Upper lobe of left lung (tissue), 6 donors: ENCODE data around the gene MBP. TPM values are rescaled to one million over a fixed set of nuclear protein-coding genes. Genes with fewer than 3 reads are reported as not detected.

ENCODE experiments used
- ATAC-seq, 2 donors: fragments of 200-7000 bp; cut with Tn5 transposase; one replicate each; pipeline ENCODE4 v1.9.1; 2022; ENCODE audit warnings: mild to moderate bottlenecking in 2 of 2, moderate library complexity in 2 of 2; ENCODE audit not compliant: low FRiP score in 2 of 2
- DNase-seq, 2 donors: peaks; one replicate each; pipeline ENCODE4 v3.0.0-alpha.2; 2019 to 2020
- H3K27ac ChIP-seq, 4 donors: fragments of 200-600 bp; sonication (generic); one replicate each; pipeline ENCODE4 v1.5.1; 2016 to 2019
- H3K27me3 ChIP-seq, 4 donors: fragments of 200-600 bp; sonication (generic); one replicate each; pipeline ENCODE4 v1.5.1; 2017 to 2019
- H3K36me3 ChIP-seq, 4 donors: fragments of 200-600 bp; sonication (generic); one replicate each; pipeline ENCODE4 v1.5.1; 2016 to 2019
- H3K4me1 ChIP-seq, 4 donors: fragments of 200-600 bp; sonication (generic); one replicate each; pipeline ENCODE4 v1.5.1; 2018 to 2019
- H3K4me3 ChIP-seq, 4 donors: fragments of 200-600 bp; sonication (generic); one replicate each; pipeline ENCODE4 v1.5.1; 2017 to 2019; ENCODE audit warnings: mild to moderate bottlenecking in 2 of 4, moderate library complexity in 1 of 4
- H3K9me3 ChIP-seq, 4 donors: fragments of 200-600 bp; sonication (generic); one replicate each; pipeline ENCODE4 v1.5.1; 2018 to 2019
- EP300 ChIP-seq, 4 donors: sonication (generic); formaldehyde crosslinking; IDR thresholded peaks; one replicate each; pipeline ENCODE4 v1.5.1; 2017; ENCODE audit warnings: antibody characterized with exemption in 4 of 4, control low read depth in 2 of 4
- POLR2A ChIP-seq, 4 donors: fragments of 450-650 bp; IDR thresholded peaks; one replicate each; pipeline ENCODE4 v1.5.1; 2016 to 2017; ENCODE audit warnings: antibody characterized with exemption in 4 of 4, mild to moderate bottlenecking in 2 of 4
- POLR2AphosphoS5 ChIP-seq, 2 donors: sonication (generic); formaldehyde crosslinking; IDR thresholded peaks; one replicate each; pipeline ENCODE4 v1.5.1; 2017; ENCODE audit warnings: antibody characterized with exemption in 2 of 2
- WGBS, 2 donors: methylation state at CpG; one replicate each; pipeline ENCODE4 v1.1.5; 2017 to 2018; 5-methylcytosine and 5-hydroxymethylcytosine counted together
- total RNA-seq, 6 donors: library from RNA; depleted of rRNA in 4 of 6; stranded (reverse); fragments of >200 nt in 4 of 6; gene quantifications; one replicate each; pipeline versions ENCODE4 v1.1.0 to v1.2.1, GENCODE V29; 2016 to 2021
- TF ChIP-seq, protein P1 (sequence below), 6 experiments: fragments of 450-650 bp in 4 of 6; fragments of 200-600 bp in 2 of 6; sonication (generic) in 2 of 6; IDR thresholded peaks; one replicate each; pipeline ENCODE4 v1.5.1; 2016 to 2019; ENCODE audit warnings: antibody characterized with exemption in 6 of 6
- donor health status: DM: no; HTN: no; CAD: no; lungs with moderate emphysema.
- donor health status: DM: no; HTN: yes; CAD: no; lungs with severe emphysema.

The MBP gene
- total RNA-seq, 6 donors from 2014 or later, result 55.5 to 87.6 (median 68.8) TPM

GRCh38 chr18:77108001-77108692 is 24.4 kb downstream of the MBP start:
- ATAC-seq, result peak; percentile 70 to 78
- no peaks in the 10 kb centered on the region for H3K27me3 ChIP-seq
- peaks cover 42 to 81% (median 51%) of the 10 kb centered on the region in 4 donors for H3K4me1 ChIP-seq
- H3K4me3 ChIP-seq, result peak overlapping the region in 1 of 4 donors; percentile 2
- TF ChIP-seq POLR2AphosphoS5 (IDR thresholded peaks at IDR 0.05), result peak; percentile 15 to 67
- TF ChIP-seq, protein P1, sequence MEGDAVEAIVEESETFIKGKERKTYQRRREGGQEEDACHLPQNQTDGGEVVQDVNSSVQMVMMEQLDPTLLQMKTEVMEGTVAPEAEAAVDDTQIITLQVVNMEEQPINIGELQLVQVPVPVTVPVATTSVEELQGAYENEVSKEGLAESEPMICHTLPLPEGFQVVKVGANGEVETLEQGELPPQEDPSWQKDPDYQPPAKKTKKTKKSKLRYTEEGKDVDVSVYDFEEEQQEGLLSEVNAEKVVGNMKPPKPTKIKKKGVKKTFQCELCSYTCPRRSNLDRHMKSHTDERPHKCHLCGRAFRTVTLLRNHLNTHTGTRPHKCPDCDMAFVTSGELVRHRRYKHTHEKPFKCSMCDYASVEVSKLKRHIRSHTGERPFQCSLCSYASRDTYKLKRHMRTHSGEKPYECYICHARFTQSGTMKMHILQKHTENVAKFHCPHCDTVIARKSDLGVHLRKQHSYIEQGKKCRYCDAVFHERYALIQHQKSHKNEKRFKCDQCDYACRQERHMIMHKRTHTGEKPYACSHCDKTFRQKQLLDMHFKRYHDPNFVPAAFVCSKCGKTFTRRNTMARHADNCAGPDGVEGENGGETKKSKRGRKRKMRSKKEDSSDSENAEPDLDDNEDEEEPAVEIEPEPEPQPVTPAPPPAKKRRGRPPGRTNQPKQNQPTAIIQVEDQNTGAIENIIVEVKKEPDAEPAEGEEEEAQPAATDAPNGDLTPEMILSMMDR (IDR thresholded peaks at IDR 0.05), result no peak
- peak in 2 of 4 donors; percentile 11 to 17 for TF ChIP-seq EP300 (IDR thresholded peaks at IDR 0.05)
- TF ChIP-seq POLR2A (IDR thresholded peaks at IDR 0.05), result peak in 1 of 4 donors; percentile 57
- peak in 1 of 2 donors; percentile 66 for DNase-seq
- peaks cover 0 to 11% (median 3%) of the 10 kb centered on the region in 4 donors for H3K36me3 ChIP-seq
- H3K27ac ChIP-seq, result peak overlapping the region; percentile 58 to 89 (median 70)
- WGBS, 2 donors, result 8 to 22% methylated on average over 13 of the region's 13 CpGs
- H3K9me3 ChIP-seq, result no peaks in the 10 kb centered on the region

GRCh38 chr18:77107292-77107691 is 25.3 kb downstream of the MBP start:
- peak in 1 of 2 donors; percentile 72 for DNase-seq
- H3K4me1 ChIP-seq, result peaks cover 47 to 81% (median 55%) of the 10 kb centered on the region in 4 donors
- WGBS, 2 donors, result 30 to 38% methylated on average over 5 of the region's 5 CpGs
- no peaks in the 10 kb centered on the region for H3K27me3 ChIP-seq
- ATAC-seq, result peak; percentile 7 to 68
- peaks cover 0 to 12% (median 3%) of the 10 kb centered on the region in 4 donors for H3K36me3 ChIP-seq
- H3K9me3 ChIP-seq, result no peaks in the 10 kb centered on the region
- peak overlapping the region; percentile 58 to 89 (median 70) for H3K27ac ChIP-seq
- no peak overlapping the region for H3K4me3 ChIP-seq
- TF ChIP-seq, protein P1 (IDR thresholded peaks at IDR 0.05), result no peak
- TF ChIP-seq EP300 (IDR thresholded peaks at IDR 0.05), result peak in 1 of 4 donors; percentile 75
- peak; percentile 43 to 47 for TF ChIP-seq POLR2AphosphoS5 (IDR thresholded peaks at IDR 0.05)

DNA sequence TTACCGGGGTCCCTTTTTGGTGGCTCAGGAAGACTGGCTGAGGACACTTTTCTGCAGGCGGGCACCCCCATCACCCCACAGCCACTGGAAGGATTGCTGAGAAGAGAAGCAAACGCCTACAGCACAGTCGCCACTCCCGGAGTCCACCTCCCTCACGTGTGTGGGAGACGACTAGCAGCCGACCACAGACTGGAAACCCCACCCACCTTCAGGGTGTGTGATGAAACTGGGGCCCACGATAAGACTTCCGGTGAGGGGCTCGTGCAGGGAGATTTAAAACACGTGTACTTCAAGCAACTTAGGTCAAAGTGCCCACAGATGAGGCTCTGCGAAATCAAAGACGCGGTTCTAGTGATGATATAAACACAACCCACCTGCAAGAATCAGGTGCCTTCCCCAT is 26.3 kb downstream of the MBP start:
- H3K4me1 ChIP-seq, result peaks cover 53 to 84% (median 63%) of the 10 kb centered on the region in 4 donors
- peaks cover 0 to 12% (median 3%) of the 10 kb centered on the region in 4 donors for H3K36me3 ChIP-seq
- WGBS, 2 donors, result 43 to 59% methylated on average over 14 to 15 of the region's 15 CpGs
- H3K9me3 ChIP-seq, result no peaks in the 10 kb centered on the region
- no peak overlapping the region for H3K4me3 ChIP-seq
- no peak for DNase-seq
- no peaks in the 10 kb centered on the region for H3K27me3 ChIP-seq
- TF ChIP-seq, protein P1 (IDR thresholded peaks at IDR 0.05), result no peak
- TF ChIP-seq EP300 (IDR thresholded peaks at IDR 0.05) (no peak), POLR2A (IDR thresholded peaks at IDR 0.05) (peak in 1 of 4 donors; percentile 5), POLR2AphosphoS5 (IDR thresholded peaks at IDR 0.05) (peak in 1 of 2 donors; percentile 17)
- no peak for ATAC-seq
- peak overlapping the region in 1 of 4 donors; percentile 89 for H3K27ac ChIP-seq

DNA sequence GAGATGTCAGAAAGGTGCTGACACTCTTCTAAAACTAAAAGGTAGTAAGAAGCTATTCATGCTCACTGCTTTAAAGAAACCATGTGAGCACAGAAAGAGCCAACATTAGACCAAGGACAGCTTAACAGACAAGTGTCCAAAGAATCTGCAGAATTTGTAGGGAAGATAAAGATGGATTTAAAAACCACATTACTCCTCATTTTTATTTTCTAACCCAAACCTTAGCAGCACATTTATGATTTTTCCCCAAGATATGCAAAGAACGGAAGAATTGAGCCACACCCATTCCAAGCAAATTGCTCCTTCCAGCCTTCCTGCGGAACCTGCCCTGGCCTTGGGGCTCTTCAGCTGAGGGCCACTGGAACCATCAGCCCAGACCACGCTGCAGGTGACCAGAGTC is 26.9 kb downstream of the MBP start:
- Histone ChIP-seq H3K4me1 (peaks cover 58 to 88% (median 68%) of the 10 kb centered on the region in 4 donors), H3K27me3 (no peaks in the 10 kb centered on the region), H3K36me3 (peaks cover 0 to 12% (median 3%) of the 10 kb centered on the region in 4 donors), H3K9me3 (no peaks in the 10 kb centered on the region), H3K4me3 (no peak overlapping the region), H3K27ac (peak overlapping the region in 1 of 4 donors; percentile 89)
- ATAC-seq, result no peak
- DNase-seq, result no peak
- 61 to 84% methylated on average over 3 of the region's 3 CpGs for WGBS, 2 donors
- TF ChIP-seq, protein P1 (IDR thresholded peaks at IDR 0.05), result no peak
- TF ChIP-seq POLR2A (IDR thresholded peaks at IDR 0.05), result no peak
- TF ChIP-seq EP300 (IDR thresholded peaks at IDR 0.05), result no peak
- TF ChIP-seq POLR2AphosphoS5 (IDR thresholded peaks at IDR 0.05), result no peak
